HuH-7 (cell line): ENCODE data around the gene CA11.

Source experiments
- DNase-seq: peaks from one replicate; pipeline ENCODE4 v3.0.0; 2011; ENCODE audit warnings: low spot score

The CA11 gene

GRCh38 chr19:48628486-48629296, 17.3 kb downstream of the CA11 start:
- DNase-seq: no peak

GRCh38 chr19:48627865-48628314, 18.1 kb downstream of the CA11 start:
- no peak for DNase-seq

- DNase-seq: peak; percentile 66
Measured at GRCh38 chr19:48627201-48627864, 18.7 kb downstream of the CA11 start.

- DNase-seq: no peak
Measured at GRCh38 chr19:48625891-48626327, 20.1 kb downstream of the CA11 start.

- DNase-seq: no peak
Measured at GRCh38 chr19:48624791-48625723, 20.9 kb downstream of the CA11 start.

GRCh38 chr19:48624067-48624594, 21.9 kb downstream of the CA11 start:
- DNase-seq: no peak

- no peak for DNase-seq
Measured at GRCh38 chr19:48623556-48624066, 22.4 kb downstream of the CA11 start.

GRCh38 chr19:48619692-48620585, 26.0 kb downstream of the CA11 start:
- no peak for DNase-seq

GRCh38 chr19:48618916-48619691, 26.9 kb downstream of the CA11 start, which contains the start of the genes RPL18 and SPHK2:
TSS of gene RPL18 (minus strand) at chr19:48619178. CDS start at chr19:48619143, 35 bp downstream.
TSS of gene SPHK2 (plus strand) at chr19:48619506. CDS start at chr19:48620515, 1,009 bp downstream.
- DNase-seq: peak; percentile 96

- DNase-seq: no peak
Measured at GRCh38 chr19:48618278-48618915, 27.6 kb downstream of the CA11 start.

GRCh38 chr19:48617146-48617937, 28.6 kb downstream of the CA11 start:
- DNase-seq: no peak

- no peak for DNase-seq
Measured at GRCh38 chr19:48616491-48617056, 29.4 kb downstream of the CA11 start.

- no peak for DNase-seq
Measured at GRCh38 chr19:48616041-48616436, 29.9 kb downstream of the CA11 start.

- DNase-seq: no peak
Measured at GRCh38 chr19:48615231-48616040, 30.6 kb downstream of the CA11 start.

- DNase-seq: peak; percentile 59
Measured at GRCh38 chr19:48614436-48615230, 31.4 kb downstream of the CA11 start, which contains the start of gene FAM83E. TSS of gene FAM83E (minus strand) at chr19:48615076. CDS start at chr19:48613372, 1,704 bp downstream.

GRCh38 chr19:48613852-48614435, 32.0 kb downstream of the CA11 start:
- peak; percentile 47 for DNase-seq
